Tibial nerve (tissue), 4 donors: ENCODE measurements around the gene EML1. TPM values are rescaled to one million over a fixed set of nuclear protein-coding genes. Genes with fewer than 3 reads are reported as not detected.

Experiments used
- DNase-seq, 2 donors: peaks; one replicate each; pipeline ENCODE4 v3.0.0-alpha.2; 2019; ENCODE audit warnings: low spot score in 2 of 2
- H3K27ac ChIP-seq, 4 donors: fragments of 200-600 bp; sonication (generic) in 3 of 4; one replicate each; pipeline ENCODE4 v1.5.1; 2017 to 2019; ENCODE audit warnings: mild to moderate bottlenecking in 1 of 4
- H3K27me3 ChIP-seq, 2 donors: fragments of 200-600 bp; sonication (generic) in 1 of 2; one replicate each; pipeline versions ENCODE4 v1.5.1 to v1.6.0; 2017 to 2019
- H3K36me3 ChIP-seq, 3 donors: fragments of 200-600 bp; sonication (generic); one replicate each; pipeline ENCODE4 v1.5.1; 2018 to 2019
- H3K4me1 ChIP-seq, 4 donors: fragments of 200-600 bp; sonication (generic) in 3 of 4; one replicate each; pipeline ENCODE4 v1.5.1; 2017 to 2019
- H3K4me3 ChIP-seq, 4 donors: fragments of 200-600 bp; sonication (generic) in 3 of 4; one replicate each; pipeline ENCODE4 v1.5.1; 2017 to 2019; ENCODE audit warnings: mild to moderate bottlenecking in 1 of 4, moderate library complexity in 1 of 4
- H3K9me3 ChIP-seq, 4 donors: fragments of 200-600 bp; sonication (generic) in 3 of 4; one replicate each; pipeline ENCODE4 v1.5.1; 2017 to 2019
- CTCF ChIP-seq, 5 experiments: fragments of 200-600 bp in 3 of 5; fragments of 450-650 bp in 2 of 5; sonication (generic) in 3 of 5; IDR thresholded peaks; one replicate each; pipeline ENCODE4 v1.5.1; 2016 to 2019; ENCODE audit warnings: antibody characterized with exemption in 5 of 5, mild to moderate bottlenecking in 3 of 5, moderate library complexity in 2 of 5
- EP300 ChIP-seq, 2 donors: sonication (generic); formaldehyde crosslinking; IDR thresholded peaks; one replicate each; pipeline ENCODE4 v1.6.1; 2017; ENCODE audit warnings: antibody characterized with exemption in 2 of 2, mild to moderate bottlenecking in 1 of 2
- POLR2A ChIP-seq, 2 donors: fragments of 450-650 bp; IDR thresholded peaks; one replicate each; pipeline ENCODE4 v1.6.1; 2017; ENCODE audit warnings: antibody characterized with exemption in 2 of 2, mild to moderate bottlenecking in 2 of 2, moderate library complexity in 2 of 2
- WGBS, 2 donors: methylation state at CpG; one replicate each; pipeline ENCODE4 v1.1.5; 2018; 5-methylcytosine and 5-hydroxymethylcytosine counted together
- total RNA-seq, 4 donors: library from RNA; depleted of rRNA; stranded (reverse); fragments of >200 nt; gene quantifications; one replicate each; pipeline ENCODE4 v1.1.0, GENCODE V29; 2016

EML1 gene
- total RNA-seq, 4 donors from 2014 or later = 32.4 to 82.8 (median 55.2) TPM

- Histone ChIP-seq H3K4me1 (peaks cover 0 to 24% (median 0%) of the 10 kb centered on the region in 4 donors), H3K27me3 (no peaks in the 10 kb centered on the region), H3K9me3 (no peaks in the 10 kb centered on the region), H3K36me3 (peaks cover 0 to 22% (median 0%) of the 10 kb centered on the region in 3 donors), H3K4me3 (no peak overlapping the region), H3K27ac (no peak overlapping the region)
- WGBS, 2 donors = 91 to 98% methylated on average over 3 of the region's 3 CpGs
- TF ChIP-seq CTCF (IDR thresholded peaks at IDR 0.05) = no peak
- no peak for TF ChIP-seq POLR2A (IDR thresholded peaks at IDR 0.05)
- no peak for TF ChIP-seq EP300 (IDR thresholded peaks at IDR 0.05)
- DNase-seq = no peak
These were observed 77.4 kb downstream of the EML1 start for GRCh38 chr14:99870617-99871016.

- no peak overlapping the region for H3K27ac ChIP-seq
- no peaks in the 10 kb centered on the region for H3K9me3 ChIP-seq
- 85 to 86% methylated on average over 11 of the region's 11 CpGs for WGBS, 2 donors
- H3K36me3 ChIP-seq = peaks cover 0 to 11% (median 0%) of the 10 kb centered on the region in 3 donors
- no peak overlapping the region for H3K4me3 ChIP-seq
- peaks cover 0 to 35% (median 0%) of the 10 kb centered on the region in 4 donors for H3K4me1 ChIP-seq
- TF ChIP-seq POLR2A (IDR thresholded peaks at IDR 0.05) = no peak
- TF ChIP-seq CTCF (IDR thresholded peaks at IDR 0.05) = no peak
- TF ChIP-seq EP300 (IDR thresholded peaks at IDR 0.05) = no peak
- DNase-seq = no peak
- H3K27me3 ChIP-seq = no peaks in the 10 kb centered on the region
These were observed 78.6 kb downstream of the EML1 start for GRCh38 chr14:99871771-99872170.

- Histone ChIP-seq H3K9me3 (no peaks in the 10 kb centered on the region), H3K4me1 (peaks cover 0 to 37% (median 0%) of the 10 kb centered on the region in 4 donors), H3K4me3 (no peak overlapping the region), H3K27me3 (no peaks in the 10 kb centered on the region), H3K36me3 (peaks cover 0 to 13% (median 0%) of the 10 kb centered on the region in 3 donors), H3K27ac (no peak overlapping the region)
- TF ChIP-seq CTCF (IDR thresholded peaks at IDR 0.05) = no peak
- TF ChIP-seq POLR2A (IDR thresholded peaks at IDR 0.05) = no peak
- TF ChIP-seq EP300 (IDR thresholded peaks at IDR 0.05) = no peak
- WGBS, 2 donors = 51 to 54% methylated on average over 6 of the region's 6 CpGs
- no peak for DNase-seq
These were observed 79.7 kb downstream of the EML1 start for GRCh38 chr14:99872786-99873440.

GRCh38 chr14:99873653-99874052 lies 80.4 kb downstream of the EML1 start:
- Histone ChIP-seq H3K27ac (no peak overlapping the region), H3K4me1 (peaks cover 0 to 37% (median 0%) of the 10 kb centered on the region in 4 donors), H3K36me3 (peaks cover 0 to 13% (median 0%) of the 10 kb centered on the region in 3 donors), H3K9me3 (no peaks in the 10 kb centered on the region), H3K4me3 (no peak overlapping the region), H3K27me3 (no peaks in the 10 kb centered on the region)
- TF ChIP-seq POLR2A (IDR thresholded peaks at IDR 0.05) (no peak), CTCF (IDR thresholded peaks at IDR 0.05) (no peak), EP300 (IDR thresholded peaks at IDR 0.05) (no peak)
- 95 to 99% methylated on average over 4 of the region's 4 CpGs for WGBS, 2 donors
- DNase-seq = no peak

- Histone ChIP-seq H3K9me3 (no peaks in the 10 kb centered on the region), H3K27me3 (no peaks in the 10 kb centered on the region), H3K36me3 (peaks cover 0 to 12% (median 0%) of the 10 kb centered on the region in 3 donors), H3K27ac (no peak overlapping the region), H3K4me3 (no peak overlapping the region), H3K4me1 (peaks cover 0 to 37% (median 0%) of the 10 kb centered on the region in 4 donors)
- no peak for DNase-seq
- TF ChIP-seq POLR2A (IDR thresholded peaks at IDR 0.05) (no peak), EP300 (IDR thresholded peaks at IDR 0.05) (no peak), CTCF (IDR thresholded peaks at IDR 0.05) (no peak)
- 51 to 65% methylated on average over 4 of the region's 4 CpGs for WGBS, 2 donors
These were observed 81.1 kb downstream of the EML1 start for GRCh38 chr14:99874306-99874705.
